DMS153 treated with DMSO at 0.1 percent for 48 hours (cell line): ENCODE data around the gene B9D1.
A peak's percentile ranks its signal among the peaks of the same experiment; 100 is the strongest.
"Not testable (repeated sequence)": the region's sequence is repeated elsewhere in the genome, so short reads cannot be mapped to it uniquely, and the experiment has no call there.

Experiments
- DNase-seq: peaks from one replicate; lab custom pipeline; 2025; ENCODE audit not compliant: unreplicated experiment; lab: John Stamatoyannopoulos, UW

Gene B9D1

GRCh38 chr17:19361326-19361725 lies 1.2 kb downstream of the B9D1 start:
- no peak for DNase-seq

GRCh38 chr17:19360772-19361171 lies 1.8 kb downstream of the B9D1 start:
- no peak for DNase-seq

GRCh38 chr17:19359856-19360255 lies 2.7 kb downstream of the B9D1 start:
- DNase-seq = no peak

- no peak for DNase-seq
Observed at GRCh38 chr17:19359151-19359550, 3.4 kb downstream of the B9D1 start.

- DNase-seq = no peak
Observed at GRCh38 chr17:19357761-19358160, 4.8 kb downstream of the B9D1 start.

GRCh38 chr17:19357351-19357750 lies 5.2 kb downstream of the B9D1 start:
- no peak for DNase-seq

- DNase-seq = no peak
Observed at GRCh38 chr17:19354748-19355147, 7.8 kb downstream of the B9D1 start.

- not testable (repeated sequence) for DNase-seq
Observed at GRCh38 chr17:19353401-19353800, 9.1 kb downstream of the B9D1 start.

- DNase-seq = no peak
Observed at GRCh38 chr17:19348806-19349205, 13.7 kb downstream of the B9D1 start.

- DNase-seq = no peak
Observed at GRCh38 chr17:19348081-19348650, 14.4 kb downstream of the B9D1 start.

- no peak for DNase-seq
Observed at GRCh38 chr17:19347323-19348080, 15.0 kb downstream of the B9D1 start.

- peak; percentile 10 for DNase-seq
Observed at GRCh38 chr17:19346351-19347255, 15.9 kb downstream of the B9D1 start.

- DNase-seq = no peak
Observed at GRCh38 chr17:19345486-19346350, 16.8 kb downstream of the B9D1 start.

- DNase-seq = no peak
Observed at GRCh38 chr17:19345067-19345460, 17.5 kb downstream of the B9D1 start.

- DNase-seq = no peak
Observed at GRCh38 chr17:19344311-19345066, 18.0 kb downstream of the B9D1 start.

- DNase-seq = no peak
Observed at GRCh38 chr17:19343671-19344151, 18.8 kb downstream of the B9D1 start.

GRCh38 chr17:19343256-19343630 lies 19.3 kb downstream of the B9D1 start:
- no peak for DNase-seq

- DNase-seq = no peak
Observed at GRCh38 chr17:19342611-19343255, 19.8 kb downstream of the B9D1 start.
